HPDE6-E6E7 (cell line): ENCODE data around the gene CEP170B.
"Not testable (repeated sequence)": the region's sequence is repeated elsewhere in the genome, so short reads cannot be mapped to it uniquely, and the experiment has no call there.

ENCODE experiments used
- DNase-seq: peaks from one replicate; pipeline ENCODE4 v3.0.0; 2011; ENCODE audit warnings: missing footprints; ENCODE audit errors: extremely low spot score

Gene CEP170B

DNA sequence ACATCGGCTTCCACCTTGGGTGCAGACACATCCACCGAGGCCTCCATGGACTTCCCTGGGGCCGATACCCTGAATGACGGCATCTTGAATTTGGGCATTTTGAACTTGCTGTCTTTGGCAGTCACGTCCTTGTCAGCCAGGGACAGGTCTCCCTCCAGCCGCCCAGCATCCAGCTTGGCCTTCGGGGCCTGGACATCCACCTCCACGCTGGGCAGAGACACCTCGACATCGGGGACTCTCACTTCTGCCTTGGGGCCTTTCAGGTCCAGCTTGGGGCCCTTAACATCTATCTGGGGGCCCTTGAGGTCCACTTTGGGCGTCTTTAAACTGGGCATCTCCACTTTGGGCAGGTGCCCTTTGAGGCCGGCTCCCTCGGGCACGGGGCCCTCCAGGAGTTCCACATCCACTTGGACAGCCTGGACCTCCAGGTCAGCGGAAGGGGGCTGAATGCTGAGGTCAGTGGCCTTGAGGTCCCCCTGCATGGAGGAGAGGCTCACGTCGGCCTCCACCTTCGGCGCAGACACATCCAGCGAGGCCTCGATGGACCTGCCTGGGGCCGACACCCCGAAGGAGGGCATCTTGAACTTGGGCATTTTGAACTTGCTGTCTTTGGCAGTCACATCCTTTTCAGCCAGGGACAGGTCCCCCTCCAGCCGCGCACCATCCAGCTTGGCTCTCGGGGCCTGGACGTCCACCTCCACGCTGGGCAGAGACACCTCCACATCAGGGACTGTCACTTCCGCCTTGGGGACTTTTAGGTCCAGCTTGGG, 79.6 kb downstream of the CEP170B start:
- not testable (repeated sequence) for DNase-seq

DNA sequence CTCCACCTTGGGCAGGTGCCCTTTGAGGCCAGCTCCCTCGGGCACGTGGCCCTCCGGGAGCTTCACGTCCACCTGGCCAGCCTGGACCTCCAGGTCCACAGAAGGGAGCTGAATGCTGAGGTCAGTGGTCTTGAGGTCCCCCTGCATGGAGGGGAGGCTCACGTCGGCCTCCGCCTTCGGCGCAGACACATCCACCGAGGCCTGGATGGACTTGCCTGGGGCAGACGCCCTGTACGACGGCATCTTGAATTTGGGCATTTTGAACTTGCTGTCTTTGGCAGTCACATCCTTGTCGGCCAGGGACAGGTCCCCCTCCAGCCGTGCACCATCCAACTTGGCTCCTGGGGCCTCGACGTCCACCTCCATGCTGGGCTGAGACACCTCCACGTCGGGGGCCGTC, 80.2 kb downstream of the CEP170B start:
- not testable (repeated sequence) for DNase-seq
